ENCODE results near the gene ILRUN.
A peak's percentile ranks its signal among the peaks of the same experiment; 100 is the strongest.
"Not testable (repeated sequence)": the region's sequence is repeated elsewhere in the genome, so short reads cannot be mapped to it uniquely, and the experiment has no call there.

The ILRUN gene

DNA sequence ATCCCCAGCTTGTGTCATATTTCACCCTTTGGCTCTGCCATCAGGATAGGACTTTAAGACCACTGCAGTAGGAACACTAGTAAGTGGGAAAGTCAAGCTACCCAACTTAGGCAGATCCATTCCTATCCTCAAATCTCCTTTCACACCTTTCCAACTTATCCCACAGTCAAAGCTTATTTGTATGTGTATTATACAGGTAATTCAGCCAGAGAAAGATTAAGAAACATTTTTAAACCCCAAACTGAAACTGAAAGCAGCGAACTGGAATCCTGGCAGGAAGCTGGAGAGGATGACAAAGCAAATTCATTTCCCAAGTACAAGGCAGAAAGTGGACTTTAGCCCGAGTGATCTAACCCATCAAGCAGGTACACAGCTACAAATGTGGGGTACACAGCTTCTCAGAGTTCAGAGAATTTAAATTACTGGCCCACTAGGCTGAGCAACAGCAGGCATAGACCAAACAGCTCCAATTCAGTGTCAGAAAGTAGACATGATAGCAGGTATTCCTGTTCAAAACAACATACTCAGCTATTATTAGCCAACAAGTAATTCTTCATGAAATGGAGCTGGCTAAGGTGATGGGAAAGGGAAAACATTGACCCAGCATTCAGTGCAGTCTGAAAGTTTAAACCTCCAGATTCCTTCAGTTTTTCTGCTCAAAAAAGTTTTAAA is 39.1 kb downstream of the ILRUN start:
- in situ Hi-C loops (cut with HindIII; ENCODE audit: low sequenced_read_pairs): no loop called here
- no peak for TF ChIP-seq CTCF (IDR thresholded peaks at IDR 0.05; ENCODE audit: low read depth, low read length)
- peak overlapping the region; percentile 36 for H3K4me3 ChIP-seq (ENCODE audit: low read depth, low read length)
- DNase-seq (ENCODE audit: low read depth, low spot score): peak; percentile 92

- TF ChIP-seq CTCF (IDR thresholded peaks at IDR 0.05; ENCODE audit: low read depth, low read length): no peak
Measured at GRCh38 chr6:34657037-34657306, 39.6 kb downstream of the ILRUN start.

GRCh38 chr6:34656378-34657036 is 40.1 kb downstream of the ILRUN start:
- no peak for TF ChIP-seq CTCF (IDR thresholded peaks at IDR 0.05; ENCODE audit: low read depth, low read length)
- peak overlapping the region; percentile 36 for H3K4me3 ChIP-seq (ENCODE audit: low read depth, low read length)
- peak; percentile 38 for DNase-seq (ENCODE audit: low read depth, low spot score)
- in situ Hi-C loops (cut with HindIII; ENCODE audit: low sequenced_read_pairs): no loop called here

More at GRCh38 chr6:34657037-34657306, 39.6 kb downstream of the ILRUN start:
- no peak for DNase-seq (ENCODE audit: low read depth, low spot score)
- in situ Hi-C loops (cut with HindIII; ENCODE audit: low sequenced_read_pairs): no loop called here
- H3K4me3 ChIP-seq (ENCODE audit: low read depth, low read length): peak overlapping the region; percentile 36

GRCh38 chr6:34655876-34656377 is 40.6 kb downstream of the ILRUN start:
- H3K4me3 ChIP-seq (ENCODE audit: low read depth, low read length); in situ Hi-C loops (cut with HindIII; ENCODE audit: low sequenced_read_pairs); DNase-seq (ENCODE audit: low read depth, low spot score): not testable (repeated sequence)

- in situ Hi-C loops (cut with HindIII; ENCODE audit: low sequenced_read_pairs): no loop called here
- DNase-seq (ENCODE audit: low read depth, low spot score): no peak
- no peak for TF ChIP-seq CTCF (IDR thresholded peaks at IDR 0.05; ENCODE audit: low read depth, low read length)
- H3K4me3 ChIP-seq (ENCODE audit: low read depth, low read length): no peak overlapping the region
Measured at GRCh38 chr6:34654061-34654710, 42.4 kb downstream of the ILRUN start.

DNA sequence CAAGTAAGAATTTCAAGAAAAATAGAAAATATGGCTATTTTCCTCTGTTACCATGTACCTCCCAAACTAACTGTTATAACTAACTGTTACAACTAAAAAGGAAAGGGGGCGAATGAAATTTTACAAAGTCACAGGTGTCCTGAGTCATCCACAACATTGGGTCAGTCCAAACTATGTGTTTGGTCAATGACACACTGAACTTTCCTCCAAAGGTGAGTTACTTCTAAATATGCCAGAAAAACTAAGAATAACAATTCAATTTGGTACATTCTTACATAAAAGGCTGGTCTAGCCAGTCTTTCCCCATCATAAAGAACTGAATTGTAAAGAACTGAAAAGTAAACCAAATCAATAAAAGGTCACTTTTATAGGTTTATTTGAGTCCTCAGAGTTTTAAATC is 44.3 kb downstream of the ILRUN start:
- TF ChIP-seq CTCF (IDR thresholded peaks at IDR 0.05; ENCODE audit: low read depth, low read length): no peak
- in situ Hi-C loops (cut with HindIII; ENCODE audit: low sequenced_read_pairs): no loop called here
- no peak overlapping the region for H3K4me3 ChIP-seq (ENCODE audit: low read depth, low read length)
- DNase-seq (ENCODE audit: low read depth, low spot score): no peak

DNA sequence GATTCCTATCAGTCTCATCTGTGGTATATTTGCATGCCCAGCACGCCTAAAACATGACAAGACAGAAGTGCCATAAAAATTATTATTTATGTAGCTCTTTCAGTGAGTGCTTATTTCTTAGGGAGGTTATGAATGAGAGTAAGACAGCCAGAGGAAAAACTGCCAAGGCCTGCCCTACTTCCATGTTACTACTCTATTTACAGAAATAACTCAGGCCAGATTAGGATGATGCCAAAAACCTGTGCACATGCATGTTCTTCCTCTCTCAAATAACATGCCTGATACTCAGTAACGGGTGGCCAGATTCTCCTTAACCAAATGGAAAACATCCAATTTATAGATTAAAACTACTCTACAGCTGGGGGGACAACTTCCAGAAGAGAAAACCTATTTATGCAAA is 45.7 kb downstream of the ILRUN start:
- no peak for TF ChIP-seq CTCF (IDR thresholded peaks at IDR 0.05; ENCODE audit: low read depth, low read length)
- no peak for DNase-seq (ENCODE audit: low read depth, low spot score)
- H3K4me3 ChIP-seq (ENCODE audit: low read depth, low read length): no peak overlapping the region
- in situ Hi-C loops (cut with HindIII; ENCODE audit: low sequenced_read_pairs): no loop called here

- in situ Hi-C loops (cut with HindIII; ENCODE audit: low sequenced_read_pairs); DNase-seq (ENCODE audit: low read depth, low spot score): not testable (repeated sequence)
Measured at GRCh38 chr6:34650232-34650631, 46.3 kb downstream of the ILRUN start.

More at GRCh38 chr6:34650232-34650631, 46.3 kb downstream of the ILRUN start:
- H3K4me3 ChIP-seq (ENCODE audit: low read depth, low read length): not testable (repeated sequence)
